Raji (cell line): ENCODE results near the gene SDCBP2.

Experiments
- POLR2A ChIP-seq: IDR thresholded peaks from 2 replicates; pipeline ENCODE4 v1.6.1; 2011; ENCODE audit warnings: low read depth, low read length, control low read depth; ENCODE audit not compliant: insufficient read depth

Gene SDCBP2

DNA sequence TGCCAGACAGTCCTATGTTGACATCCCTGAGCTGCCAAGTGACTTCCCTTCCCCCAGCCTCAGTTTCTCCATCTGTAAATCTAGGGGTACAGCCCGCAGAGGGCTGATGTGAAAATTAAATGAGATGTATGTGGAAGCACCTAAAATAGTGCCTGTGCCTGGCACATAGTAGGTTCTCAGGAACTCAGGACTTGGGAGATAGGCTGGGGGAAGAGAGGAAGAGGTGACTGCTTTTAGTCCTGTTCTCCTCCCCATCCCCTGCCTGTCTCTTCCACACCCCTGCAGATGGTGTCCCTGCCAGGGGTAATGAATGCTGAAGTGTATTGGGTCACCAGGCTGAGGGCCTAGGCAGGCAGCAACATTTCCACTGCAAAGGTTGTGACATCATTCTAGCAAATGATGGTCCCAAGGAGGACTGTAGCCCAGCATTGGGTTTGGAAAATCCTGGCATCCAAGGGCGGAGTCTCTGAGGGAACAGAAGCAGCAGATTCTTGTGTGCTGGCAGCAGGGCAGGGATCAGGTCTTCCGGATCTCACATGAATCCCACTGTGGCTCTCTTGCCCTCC lies 61.0 kb downstream of the SDCBP2 start:
- TF ChIP-seq POLR2A = no peak

DNA sequence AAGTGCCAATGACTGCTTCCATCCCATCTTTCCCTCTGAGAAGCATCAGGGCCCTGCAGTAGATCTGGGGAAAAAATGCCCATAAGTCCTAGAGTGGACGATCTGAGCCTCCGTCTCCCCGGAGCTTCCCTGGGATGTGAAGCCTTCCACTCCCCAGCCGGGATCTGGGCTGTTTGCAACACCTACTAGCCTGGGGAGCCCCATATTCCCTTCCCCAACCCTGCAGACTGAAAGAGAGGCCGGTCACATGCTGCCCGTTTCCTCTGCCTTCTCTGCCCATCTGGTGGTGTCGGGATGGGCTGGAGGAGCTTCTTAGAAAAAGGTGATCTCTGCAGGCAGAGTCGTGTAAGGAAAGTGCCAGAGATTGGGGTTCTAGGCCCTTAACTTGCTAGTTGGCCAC lies 61.8 kb downstream of the SDCBP2 start:
- no peak for TF ChIP-seq POLR2A

GRCh38 chr20:1266167-1266973 lies 62.6 kb downstream of the SDCBP2 start, which contains the start of gene SNPH:
SNPH (plus strand) TSS chr20:1266294; CDS start chr20:1296240, 29,946 bp downstream.
- no peak for TF ChIP-seq POLR2A

DNA sequence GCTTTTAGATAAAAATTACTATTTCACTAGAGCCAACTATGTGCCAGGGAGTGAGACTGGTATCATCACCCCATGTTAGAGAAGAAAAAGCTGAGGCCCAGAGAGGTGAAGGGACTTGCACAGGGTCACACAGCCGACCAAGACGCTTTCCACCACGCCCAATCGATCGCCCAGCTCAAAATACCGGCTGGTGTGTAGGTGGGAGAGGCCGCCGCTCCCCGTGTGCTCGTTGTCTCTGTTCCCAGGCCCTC lies 63.1 kb downstream of the SDCBP2 start:
- 0 out of 2 replicates have a peak, but pooled peaks have one; percentile 18 for TF ChIP-seq POLR2A

GRCh38 chr20:1265226-1265915 lies 63.6 kb downstream of the SDCBP2 start:
- no peak for TF ChIP-seq POLR2A

DNA sequence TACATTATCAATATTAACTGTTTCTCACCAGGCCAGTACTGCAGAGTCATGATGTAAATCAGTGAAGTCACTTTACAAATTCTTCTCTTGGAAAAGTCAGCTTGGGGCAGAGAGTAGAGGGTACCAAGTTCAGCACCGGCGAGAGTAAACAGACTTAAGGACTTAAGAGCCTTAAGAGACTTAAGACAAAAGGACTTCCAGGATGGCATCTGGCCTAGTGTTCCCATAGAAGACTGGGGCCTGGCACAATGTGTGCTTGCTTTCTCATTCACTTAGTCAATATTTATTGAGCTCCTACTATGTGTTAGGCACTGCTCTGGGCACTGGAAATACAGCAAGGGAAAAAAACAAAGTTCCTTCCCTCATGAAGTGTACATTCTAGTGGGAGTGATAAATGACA lies 64.2 kb downstream of the SDCBP2 start:
- TF ChIP-seq POLR2A = no peak

DNA sequence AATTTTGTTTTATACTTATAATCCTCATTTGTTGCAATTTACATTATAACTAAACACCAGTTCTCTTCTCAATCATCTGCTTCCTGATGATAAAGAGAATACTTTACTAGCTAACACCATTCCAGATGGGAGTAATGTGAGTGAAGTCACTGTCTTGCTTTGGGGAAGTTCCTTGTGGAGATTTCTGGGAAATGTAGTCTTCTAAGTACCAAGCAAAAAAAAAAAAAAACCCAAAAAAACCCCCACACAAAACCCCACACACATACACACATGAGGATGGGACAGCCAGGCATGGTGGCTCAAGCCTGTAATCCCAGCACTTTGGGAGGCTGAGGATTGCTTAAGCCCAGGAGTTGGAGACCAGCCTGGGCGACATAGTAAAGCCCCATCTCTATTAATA lies 65.1 kb downstream of the SDCBP2 start:
- no peak for TF ChIP-seq POLR2A
